ENCODE data around the gene IMPDH1. TPM values are rescaled to one million over a fixed set of nuclear protein-coding genes. Genes with fewer than 3 reads are reported as not detected.

IMPDH1 gene
- total RNA-seq, 1 experiment from 2014 or later: 114 TPM

DNA sequence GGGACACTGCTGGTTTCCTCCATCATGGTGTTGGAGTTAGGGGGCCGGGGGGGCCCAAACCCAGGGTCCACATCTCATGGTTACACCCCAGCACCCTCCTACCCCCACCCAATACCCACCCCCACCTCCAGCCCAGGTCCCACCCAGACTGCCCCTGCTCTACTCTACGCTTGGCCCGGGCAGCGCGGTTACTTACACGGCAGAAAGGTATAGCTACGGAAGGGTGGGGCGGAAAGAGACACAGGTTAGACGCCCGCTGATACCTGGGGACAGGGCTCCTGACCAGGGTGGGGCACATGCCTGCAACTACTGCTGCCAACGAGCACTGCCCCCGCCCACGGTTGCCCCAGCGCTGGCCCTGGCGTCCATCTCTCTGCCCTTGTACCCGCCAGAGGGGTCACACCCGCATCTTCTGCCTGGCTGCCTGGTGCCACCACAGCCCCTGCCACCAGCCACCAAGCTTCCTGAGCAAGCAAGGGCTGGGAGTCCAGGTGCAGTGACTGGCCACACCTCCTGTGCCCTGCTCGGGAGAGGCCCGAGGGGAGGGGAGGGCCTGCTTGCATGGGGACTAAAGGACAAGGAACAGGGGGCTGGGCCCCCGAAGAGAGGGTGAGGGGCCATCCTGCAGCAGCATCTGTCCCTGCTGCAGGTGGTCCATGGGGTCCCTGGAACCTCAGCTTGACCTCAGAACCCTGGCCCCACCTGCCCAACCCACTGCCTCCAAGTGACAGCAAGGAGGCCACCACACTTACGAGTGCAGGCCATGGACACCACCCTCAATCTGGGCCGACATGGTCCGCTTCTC is 16.1 kb downstream of the IMPDH1 start:
- Histone ChIP-seq H3K36me3 (ENCODE audit: control insufficient read depth, insufficient read depth, low read length) (peaks cover 12% of the 10 kb centered on the region; the same call in 1 of the 2 replicates), H3K27me3 (ENCODE audit: control insufficient read depth, insufficient read depth, low read length) (no peaks in the 10 kb centered on the region), H3K9me3 (ENCODE audit: control insufficient read depth, insufficient read depth, low read depth, low read length) (no peaks in the 10 kb centered on the region), H3K4me1 (ENCODE audit: control insufficient read depth, insufficient read depth, low read length) (0 out of 2 replicates have a peak, but pooled peaks cover 5% of the 10 kb centered on the region), H3K27ac (ENCODE audit: low read length) (no peak overlapping the region), H3K4me3 (ENCODE audit: low read depth in 2 of 2, low read length in 2 of 2) (no peak overlapping the region)
- BruUV-seq (replicated peaks): no TSS peak
- DNase-seq (ENCODE audit: low read depth, low spot score): no peak
- in situ Hi-C loops (cut with HindIII; ENCODE audit: low pct_unique_long_range_greater_than_20kb, low sequenced_read_pairs) (no loop called here), intact Hi-C loops (cut with micrococcal nuclease; ENCODE audit: unreplicated experiment) (no loop called here)
- no peak for ATAC-seq
- TF ChIP-seq TCF7L2 (IDR thresholded peaks at IDR 0.05; ENCODE audit: low read depth, low read length) (no peak), SIN3A (IDR thresholded peaks at IDR 0.05; ENCODE audit: borderline replicate concordance, insufficient read depth, low read depth, low read length) (no peak), POLR2AphosphoS5 (IDR thresholded peaks at IDR 0.05; ENCODE audit: low read depth, low read length) (no peak)
- TF ChIP-seq, protein P1, sequence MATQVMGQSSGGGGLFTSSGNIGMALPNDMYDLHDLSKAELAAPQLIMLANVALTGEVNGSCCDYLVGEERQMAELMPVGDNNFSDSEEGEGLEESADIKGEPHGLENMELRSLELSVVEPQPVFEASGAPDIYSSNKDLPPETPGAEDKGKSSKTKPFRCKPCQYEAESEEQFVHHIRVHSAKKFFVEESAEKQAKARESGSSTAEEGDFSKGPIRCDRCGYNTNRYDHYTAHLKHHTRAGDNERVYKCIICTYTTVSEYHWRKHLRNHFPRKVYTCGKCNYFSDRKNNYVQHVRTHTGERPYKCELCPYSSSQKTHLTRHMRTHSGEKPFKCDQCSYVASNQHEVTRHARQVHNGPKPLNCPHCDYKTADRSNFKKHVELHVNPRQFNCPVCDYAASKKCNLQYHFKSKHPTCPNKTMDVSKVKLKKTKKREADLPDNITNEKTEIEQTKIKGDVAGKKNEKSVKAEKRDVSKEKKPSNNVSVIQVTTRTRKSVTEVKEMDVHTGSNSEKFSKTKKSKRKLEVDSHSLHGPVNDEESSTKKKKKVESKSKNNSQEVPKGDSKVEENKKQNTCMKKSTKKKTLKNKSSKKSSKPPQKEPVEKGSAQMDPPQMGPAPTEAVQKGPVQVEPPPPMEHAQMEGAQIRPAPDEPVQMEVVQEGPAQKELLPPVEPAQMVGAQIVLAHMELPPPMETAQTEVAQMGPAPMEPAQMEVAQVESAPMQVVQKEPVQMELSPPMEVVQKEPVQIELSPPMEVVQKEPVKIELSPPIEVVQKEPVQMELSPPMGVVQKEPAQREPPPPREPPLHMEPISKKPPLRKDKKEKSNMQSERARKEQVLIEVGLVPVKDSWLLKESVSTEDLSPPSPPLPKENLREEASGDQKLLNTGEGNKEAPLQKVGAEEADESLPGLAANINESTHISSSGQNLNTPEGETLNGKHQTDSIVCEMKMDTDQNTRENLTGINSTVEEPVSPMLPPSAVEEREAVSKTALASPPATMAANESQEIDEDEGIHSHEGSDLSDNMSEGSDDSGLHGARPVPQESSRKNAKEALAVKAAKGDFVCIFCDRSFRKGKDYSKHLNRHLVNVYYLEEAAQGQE (IDR thresholded peaks at IDR 0.05; ENCODE audit: insufficient read depth in 1 of 2, low read depth in 2 of 2, low read length in 1 of 2): no peak
- TF ChIP-seq, protein P2, sequence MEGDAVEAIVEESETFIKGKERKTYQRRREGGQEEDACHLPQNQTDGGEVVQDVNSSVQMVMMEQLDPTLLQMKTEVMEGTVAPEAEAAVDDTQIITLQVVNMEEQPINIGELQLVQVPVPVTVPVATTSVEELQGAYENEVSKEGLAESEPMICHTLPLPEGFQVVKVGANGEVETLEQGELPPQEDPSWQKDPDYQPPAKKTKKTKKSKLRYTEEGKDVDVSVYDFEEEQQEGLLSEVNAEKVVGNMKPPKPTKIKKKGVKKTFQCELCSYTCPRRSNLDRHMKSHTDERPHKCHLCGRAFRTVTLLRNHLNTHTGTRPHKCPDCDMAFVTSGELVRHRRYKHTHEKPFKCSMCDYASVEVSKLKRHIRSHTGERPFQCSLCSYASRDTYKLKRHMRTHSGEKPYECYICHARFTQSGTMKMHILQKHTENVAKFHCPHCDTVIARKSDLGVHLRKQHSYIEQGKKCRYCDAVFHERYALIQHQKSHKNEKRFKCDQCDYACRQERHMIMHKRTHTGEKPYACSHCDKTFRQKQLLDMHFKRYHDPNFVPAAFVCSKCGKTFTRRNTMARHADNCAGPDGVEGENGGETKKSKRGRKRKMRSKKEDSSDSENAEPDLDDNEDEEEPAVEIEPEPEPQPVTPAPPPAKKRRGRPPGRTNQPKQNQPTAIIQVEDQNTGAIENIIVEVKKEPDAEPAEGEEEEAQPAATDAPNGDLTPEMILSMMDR (IDR thresholded peaks at IDR 0.05): no peak
- POLR2A ChIA-PET: no interaction called here
- CTCF ChIA-PET: no interaction called here

DNA sequence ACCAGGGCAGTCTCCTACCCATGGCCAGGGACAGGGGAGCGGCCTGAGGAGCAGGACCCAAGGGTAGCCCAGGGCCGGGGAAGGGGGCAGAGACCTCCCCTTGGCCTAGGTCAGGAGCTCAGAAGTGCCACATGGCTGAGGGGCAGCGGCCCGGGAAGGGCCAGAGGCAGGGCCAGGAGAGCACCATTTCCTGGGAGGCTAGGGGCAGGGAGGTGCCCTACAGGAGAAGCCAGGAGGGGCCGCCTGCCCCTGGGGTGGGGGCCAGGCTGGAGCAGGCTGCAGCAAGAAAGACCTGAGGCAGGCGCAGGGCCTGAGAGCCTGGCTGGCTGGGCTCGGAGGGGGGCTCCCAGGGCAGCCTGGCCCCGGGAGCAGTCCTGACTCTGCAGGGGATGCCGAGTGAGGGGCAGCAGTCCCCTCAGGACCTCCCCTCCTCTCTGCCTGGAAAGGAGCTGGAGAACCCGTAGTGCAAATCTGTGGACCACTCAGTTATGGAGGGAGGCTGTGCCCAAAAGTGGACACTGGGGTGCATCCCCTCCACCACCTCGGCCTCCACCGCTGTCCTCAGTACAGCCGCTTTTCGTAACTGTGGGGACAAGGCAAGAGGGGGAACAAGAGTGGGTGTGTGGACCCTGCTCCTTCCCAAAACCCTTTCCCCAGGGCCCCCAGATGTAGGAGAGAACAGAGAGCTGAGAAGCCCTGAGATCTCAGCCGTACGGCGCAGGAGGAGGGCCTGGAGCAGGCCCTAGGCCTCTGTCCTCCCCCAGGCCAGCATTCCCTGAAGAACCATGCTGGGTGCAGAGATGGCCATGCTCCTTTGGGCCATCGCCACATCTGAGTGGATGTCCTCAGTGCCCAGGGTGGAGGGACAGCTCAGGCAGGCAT is 17.1 kb downstream of the IMPDH1 start:
- intact Hi-C loops (cut with micrococcal nuclease; ENCODE audit: unreplicated experiment): no loop called here
- ChIA-PET CTCF (no interaction called here), POLR2A (no interaction called here)
- DNase-seq (ENCODE audit: low read depth, low spot score) (no peak), ATAC-seq (no peak)
- TF ChIP-seq TCF7L2 (IDR thresholded peaks at IDR 0.05; ENCODE audit: low read depth, low read length) (no peak), SIN3A (IDR thresholded peaks at IDR 0.05; ENCODE audit: borderline replicate concordance, insufficient read depth, low read depth, low read length) (no peak), POLR2AphosphoS5 (IDR thresholded peaks at IDR 0.05; ENCODE audit: low read depth, low read length) (no peak)
- TF ChIP-seq, protein P1 (IDR thresholded peaks at IDR 0.05; ENCODE audit: insufficient read depth in 1 of 2, low read depth in 2 of 2, low read length in 1 of 2): no peak
- TF ChIP-seq, protein P2 (IDR thresholded peaks at IDR 0.05): no peak
- Histone ChIP-seq H3K27ac (ENCODE audit: low read length) (no peak overlapping the region), H3K36me3 (ENCODE audit: control insufficient read depth, insufficient read depth, low read length) (peaks cover 6% of the 10 kb centered on the region; the same call in 1 of the 2 replicates), H3K4me1 (ENCODE audit: control insufficient read depth, insufficient read depth, low read length) (0 out of 2 replicates have a peak, but pooled peaks cover 5% of the 10 kb centered on the region), H3K9me3 (ENCODE audit: control insufficient read depth, insufficient read depth, low read depth, low read length) (no peaks in the 10 kb centered on the region), H3K4me3 (ENCODE audit: low read depth in 2 of 2, low read length in 2 of 2) (no peak overlapping the region), H3K27me3 (ENCODE audit: control insufficient read depth, insufficient read depth, low read length) (no peaks in the 10 kb centered on the region)
- BruUV-seq (replicated peaks): no TSS peak
- in situ Hi-C loops (cut with HindIII; ENCODE audit: low pct_unique_long_range_greater_than_20kb, low sequenced_read_pairs): no loop called here

Measured in Panc1 (cell line).